HCEC 1CT (cell line): ENCODE results near the gene PGF.
"Not testable (repeated sequence)": the region's sequence is repeated elsewhere in the genome, so short reads cannot be mapped to it uniquely, and the experiment has no call there.

Experiments
- DNase-seq: peaks from one replicate; pipeline ENCODE4 v3.0.0-alpha.2; 2017

PGF gene

GRCh38 chr14:74955229-74956026 lies at the start of gene PGF:
Gene PGF (minus strand): TSS chr14:74955597. CDS start chr14:74955242, 355 bp downstream.
- DNase-seq, result no peak

GRCh38 chr14:75003250-75004027 lies 48.0 kb upstream of the PGF start:
- DNase-seq, result no peak

- peak; percentile 95 for DNase-seq
Measured at GRCh38 chr14:75002392-75003249, 47.2 kb upstream of the PGF start, which contains the start of gene EIF2B2. Gene EIF2B2 (plus strand): TSS chr14:75002921. CDS start chr14:75002991, 70 bp downstream.

GRCh38 chr14:75001899-75002298 lies 46.5 kb upstream of the PGF start:
- DNase-seq, result no peak

- no peak for DNase-seq
Measured at GRCh38 chr14:75001261-75001660, 45.9 kb upstream of the PGF start.

- not testable (repeated sequence) for DNase-seq
Measured at GRCh38 chr14:74995781-74996180, 40.4 kb upstream of the PGF start.

GRCh38 chr14:74994182-74994581 lies 38.8 kb upstream of the PGF start:
- not testable (repeated sequence) for DNase-seq

GRCh38 chr14:74988993-74989392 lies 33.6 kb upstream of the PGF start:
- no peak for DNase-seq

- peak; percentile 52 for DNase-seq
Measured at GRCh38 chr14:74988131-74988530, 32.7 kb upstream of the PGF start.

- no peak for DNase-seq
Measured at GRCh38 chr14:74985806-74986205, 30.4 kb upstream of the PGF start.

GRCh38 chr14:74985028-74985310 lies 29.6 kb upstream of the PGF start:
- no peak for DNase-seq

GRCh38 chr14:74984236-74985027 lies 29.0 kb upstream of the PGF start:
- DNase-seq, result no peak

- DNase-seq, result no peak
Measured at GRCh38 chr14:74983343-74983742, 27.9 kb upstream of the PGF start.

GRCh38 chr14:74982661-74983060 lies 27.3 kb upstream of the PGF start:
- DNase-seq, result no peak

- DNase-seq, result no peak
Measured at GRCh38 chr14:74981833-74982232, 26.4 kb upstream of the PGF start.

GRCh38 chr14:74981462-74981782 lies 26.0 kb upstream of the PGF start:
- DNase-seq, result no peak

- DNase-seq, result peak; percentile 34
Measured at GRCh38 chr14:74980731-74981461, 25.5 kb upstream of the PGF start.

- no peak for DNase-seq
Measured at GRCh38 chr14:74980398-74980730, 25.0 kb upstream of the PGF start.

GRCh38 chr14:74979442-74980397 lies 24.3 kb upstream of the PGF start:
- no peak for DNase-seq

- no peak for DNase-seq
Measured at GRCh38 chr14:74979029-74979428, 23.6 kb upstream of the PGF start.

GRCh38 chr14:74978416-74978947 lies 23.1 kb upstream of the PGF start:
- no peak for DNase-seq
